HAP-1 (cell line): ENCODE results near the gene GAREM2.
A peak's percentile ranks its signal among the peaks of the same experiment; 100 is the strongest.
"Not testable (repeated sequence)": the region's sequence is repeated elsewhere in the genome, so short reads cannot be mapped to it uniquely, and the experiment has no call there.

Source experiments
- DNase-seq, 2 experiments: peaks; one replicate each; pipeline ENCODE4 v3.0.0-alpha.2; 2016 to 2020; ENCODE audit warnings: low spot score in 2 of 2
- H3K27me3 ChIP-seq: fragments of 250-450 bp; sonication (Bioruptor Pico); 2 replicates; pipeline ENCODE4 v1.5.1; 2020; ENCODE audit warnings: low read depth, mild to moderate bottlenecking, moderate library complexity
- H3K36me3 ChIP-seq: fragments of 250-450 bp; sonication (Bioruptor Pico); replicated peaks from 2 replicates; pipeline ENCODE4 v1.5.1; 2020; ENCODE audit warnings: mild to moderate bottlenecking
- H3K4me1 ChIP-seq: fragments of 250-450 bp; sonication (Bioruptor Pico); 2 replicates; pipeline ENCODE4 v1.5.1; 2020; ENCODE audit warnings: mild to moderate bottlenecking
- H3K4me3 ChIP-seq: fragments of 250-450 bp; sonication (Bioruptor Pico); 2 replicates; pipeline ENCODE4 v1.5.1; 2020; ENCODE audit warnings: mild to moderate bottlenecking, moderate library complexity
- H3K9me3 ChIP-seq: fragments of 250-450 bp; sonication (Bioruptor Pico); 2 replicates; pipeline ENCODE4 v1.5.1; 2020; ENCODE audit warnings: mild to moderate bottlenecking, moderate library complexity
- in situ Hi-C: fragments of 300-500 bp; cut with MboI; formaldehyde crosslinking; loops from 3 replicates; pipeline ENCODE4 v1.14.3; 2020; ENCODE audit warnings: low sequenced_read_pairs, inconsistent platforms, mixed read lengths

The GAREM2 gene

DNA sequence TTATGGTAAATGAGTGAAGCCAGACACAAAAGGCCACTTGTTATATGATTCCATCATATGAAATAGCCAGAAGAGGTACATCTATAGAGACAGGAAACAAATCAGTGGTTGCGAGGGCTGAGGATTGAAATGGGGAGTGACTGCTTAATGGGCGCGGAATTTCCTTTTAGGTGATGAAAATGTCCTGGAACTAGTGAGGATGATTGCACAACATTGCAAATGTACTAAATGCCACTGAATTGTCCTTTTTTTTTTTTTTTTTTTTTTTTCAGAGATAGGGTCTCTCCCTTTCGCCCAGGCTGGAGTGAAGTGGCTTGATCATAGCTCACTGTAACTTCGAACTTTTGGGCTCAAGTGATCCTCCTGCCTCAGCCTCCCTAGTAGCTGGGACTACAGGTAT is 15.3 kb upstream of the GAREM2 start:
- Histone ChIP-seq H3K4me3 (no peak overlapping the region), H3K36me3 (no peaks in the 10 kb centered on the region), H3K27me3 (no peaks in the 10 kb centered on the region), H3K9me3 (peaks cover 4% of the 10 kb centered on the region), H3K4me1 (no peaks in the 10 kb centered on the region)
- in situ Hi-C loops: no loop called here
- DNase-seq: no peak

GRCh38 chr2:26161926-26162325 is 11.0 kb upstream of the GAREM2 start:
- in situ Hi-C loops: no loop called here
- no peak overlapping the region for H3K4me3 ChIP-seq
- H3K4me1 ChIP-seq: no peaks in the 10 kb centered on the region
- no peak for DNase-seq
- H3K27me3 ChIP-seq: no peaks in the 10 kb centered on the region
- H3K36me3 ChIP-seq: no peaks in the 10 kb centered on the region
- H3K9me3 ChIP-seq: no peaks in the 10 kb centered on the region

DNA sequence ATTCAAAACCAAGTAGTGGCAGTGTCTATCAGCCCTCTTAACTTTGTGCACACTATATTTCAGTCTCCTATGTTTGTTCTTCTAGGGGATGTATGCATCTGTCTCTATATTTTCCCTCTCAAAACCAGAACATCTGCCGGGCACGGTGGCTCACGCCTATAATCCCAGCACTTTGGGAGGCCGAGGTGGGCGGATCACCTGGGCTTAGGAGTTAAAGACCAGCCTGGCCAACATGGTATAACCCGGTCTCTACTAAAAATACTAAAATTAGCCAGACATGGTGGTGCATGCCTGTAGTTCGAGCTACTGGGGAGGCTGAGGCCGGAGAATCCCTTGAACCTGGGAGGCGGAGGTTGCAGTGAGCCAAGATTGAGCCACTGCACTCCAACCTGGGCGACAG is 9.9 kb upstream of the GAREM2 start:
- in situ Hi-C loops: no loop called here
- Histone ChIP-seq H3K27me3 (no peaks in the 10 kb centered on the region), H3K36me3 (no peaks in the 10 kb centered on the region), H3K9me3 (no peaks in the 10 kb centered on the region), H3K4me3 (no peak overlapping the region), H3K4me1 (no peaks in the 10 kb centered on the region)
- DNase-seq: no peak

DNA sequence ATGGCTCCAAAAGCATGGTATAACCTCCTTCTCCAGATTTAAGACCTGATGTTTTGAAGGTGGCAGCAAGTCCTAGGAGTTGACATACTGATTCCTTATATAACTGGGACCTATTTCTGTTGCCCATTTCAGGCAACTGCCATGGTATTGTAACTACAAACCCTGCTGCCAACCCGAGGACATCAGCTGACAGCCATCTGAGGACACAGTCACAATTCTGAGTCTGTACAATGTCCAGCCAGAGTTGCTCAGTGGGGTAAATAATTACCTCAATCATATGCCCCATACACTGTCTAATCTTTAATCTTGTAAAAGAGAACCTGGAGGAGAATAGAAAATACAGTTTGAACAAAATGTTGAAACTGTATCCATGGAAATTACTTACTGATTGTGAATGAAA is 8.7 kb upstream of the GAREM2 start:
- no peaks in the 10 kb centered on the region for H3K4me1 ChIP-seq
- H3K27me3 ChIP-seq: no peaks in the 10 kb centered on the region
- no peak overlapping the region for H3K4me3 ChIP-seq
- in situ Hi-C loops: no loop called here
- H3K9me3 ChIP-seq: no peaks in the 10 kb centered on the region
- no peak for DNase-seq
- H3K36me3 ChIP-seq: no peaks in the 10 kb centered on the region

DNA sequence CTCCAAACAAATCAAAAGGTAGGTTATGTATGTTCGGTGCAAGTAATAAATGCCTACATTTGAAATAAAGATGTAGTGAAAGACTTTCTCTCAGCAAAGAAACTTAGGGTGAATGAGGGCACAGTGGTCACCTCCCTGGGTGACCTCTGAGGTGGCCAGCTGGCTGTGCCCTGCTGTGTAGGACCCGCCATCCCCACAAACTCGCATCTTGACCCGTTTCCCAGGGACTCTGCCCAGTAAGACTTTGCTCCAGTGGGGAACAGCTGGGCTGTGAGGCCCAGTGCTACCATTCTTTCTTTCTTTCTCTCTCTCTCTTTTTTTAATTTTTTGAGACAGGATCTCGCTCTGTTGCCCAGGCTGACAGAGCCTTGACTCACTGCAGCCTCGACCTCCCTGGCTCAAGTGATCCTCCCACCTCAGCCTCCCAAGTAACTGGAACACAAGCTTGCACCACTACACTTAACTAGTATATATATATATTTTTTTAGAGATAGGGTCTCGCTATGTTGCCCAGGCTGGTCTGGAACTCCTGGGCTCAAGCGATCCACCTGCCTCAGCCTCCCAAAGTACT is 8.2 kb upstream of the GAREM2 start:
- in situ Hi-C loops: no loop called here
- Histone ChIP-seq H3K36me3 (no peaks in the 10 kb centered on the region), H3K4me3 (no peak overlapping the region), H3K27me3 (no peaks in the 10 kb centered on the region), H3K9me3 (no peaks in the 10 kb centered on the region), H3K4me1 (no peaks in the 10 kb centered on the region)
- no peak for DNase-seq

DNA sequence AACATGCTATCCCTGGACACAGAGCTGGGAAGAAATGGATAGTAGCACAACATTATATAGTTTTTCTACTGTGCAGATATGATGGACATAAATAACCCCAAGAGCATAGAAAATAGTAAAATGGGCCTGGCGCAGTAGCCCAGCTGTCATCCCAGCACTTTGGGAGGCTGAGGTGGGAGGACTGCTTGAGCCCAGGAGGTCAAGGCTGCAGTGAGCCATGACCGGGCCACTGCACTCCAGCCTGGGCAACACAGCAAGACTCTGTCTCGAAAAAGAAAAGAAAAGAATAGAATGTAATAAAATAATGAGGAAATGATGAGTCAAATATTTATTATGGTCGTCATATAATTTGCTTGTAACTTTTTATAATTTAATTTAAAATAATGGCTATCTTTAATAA is 7.5 kb upstream of the GAREM2 start:
- H3K36me3 ChIP-seq: no peaks in the 10 kb centered on the region
- DNase-seq: no peak
- in situ Hi-C loops: no loop called here

DNA sequence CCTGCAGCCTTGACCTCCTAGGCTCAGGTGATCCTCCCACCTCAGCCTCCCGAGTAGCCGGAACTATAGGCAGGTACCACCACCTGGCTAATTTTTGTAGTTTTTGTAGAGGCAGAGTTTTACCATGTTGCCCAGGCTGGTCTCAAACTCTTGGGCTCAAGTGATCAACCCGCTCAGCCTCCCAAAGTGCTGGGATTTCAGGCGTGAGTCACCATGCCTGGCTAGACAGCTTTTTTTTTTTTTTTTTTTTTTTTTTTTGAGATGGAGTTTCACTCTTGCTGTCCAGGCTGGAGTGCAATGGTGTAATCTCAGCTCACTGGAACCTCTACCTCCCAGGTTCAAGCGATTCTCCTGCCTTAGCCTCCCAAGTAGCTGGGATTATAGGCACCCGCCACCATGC is 6.3 kb upstream of the GAREM2 start:
- H3K9me3 ChIP-seq, H3K36me3 ChIP-seq, H3K4me3 ChIP-seq, H3K4me1 ChIP-seq, H3K27me3 ChIP-seq, in situ Hi-C loops, DNase-seq: not testable (repeated sequence)

More for the DNA sequence above, 7.5 kb upstream of the GAREM2 start:
- H3K4me3 ChIP-seq: no peak overlapping the region
- no peaks in the 10 kb centered on the region for H3K9me3 ChIP-seq
- H3K4me1 ChIP-seq: no peaks in the 10 kb centered on the region
- H3K27me3 ChIP-seq: no peaks in the 10 kb centered on the region

- in situ Hi-C loops: no loop called here
- H3K9me3 ChIP-seq: no peaks in the 10 kb centered on the region
- no peaks in the 10 kb centered on the region for H3K27me3 ChIP-seq
Measured at GRCh38 chr2:26168785-26169184, 4.1 kb upstream of the GAREM2 start.

GRCh38 chr2:26169226-26169625 is 3.7 kb upstream of the GAREM2 start:
- no peaks in the 10 kb centered on the region for H3K9me3 ChIP-seq
- no peak overlapping the region for H3K4me3 ChIP-seq
- no peaks in the 10 kb centered on the region; the same call in 1 of the 2 replicates for H3K4me1 ChIP-seq
- in situ Hi-C loops: no loop called here
- DNase-seq: no peak
- H3K27me3 ChIP-seq: no peaks in the 10 kb centered on the region
- H3K36me3 ChIP-seq: no peaks in the 10 kb centered on the region

More at GRCh38 chr2:26168785-26169184, 4.1 kb upstream of the GAREM2 start:
- H3K4me3 ChIP-seq: no peak overlapping the region
- no peaks in the 10 kb centered on the region for H3K4me1 ChIP-seq
- no peaks in the 10 kb centered on the region for H3K36me3 ChIP-seq
- DNase-seq: no peak

GRCh38 chr2:26169681-26170414 is 3.0 kb upstream of the GAREM2 start:
- Histone ChIP-seq H3K9me3 (no peaks in the 10 kb centered on the region), H3K4me1 (no peaks in the 10 kb centered on the region; the same call in 1 of the 2 replicates), H3K4me3 (no peak overlapping the region), H3K36me3 (no peaks in the 10 kb centered on the region), H3K27me3 (no peaks in the 10 kb centered on the region)
- DNase-seq: no peak
- in situ Hi-C loops: no loop called here

GRCh38 chr2:26170795-26171194 is 2.1 kb upstream of the GAREM2 start:
- no peak for DNase-seq
- in situ Hi-C loops: no loop called here
- Histone ChIP-seq H3K36me3 (no peaks in the 10 kb centered on the region), H3K9me3 (no peaks in the 10 kb centered on the region), H3K4me1 (no peaks in the 10 kb centered on the region; the same call in 1 of the 2 replicates), H3K27me3 (no peaks in the 10 kb centered on the region), H3K4me3 (no peak overlapping the region)

GRCh38 chr2:26172189-26172870 is 558 bp upstream of the GAREM2 start:
- in situ Hi-C loops: no loop called here
- DNase-seq: peak; percentile 40 to 70
- Histone ChIP-seq H3K4me3 (peak overlapping the region; percentile 29), H3K27me3 (no peaks in the 10 kb centered on the region), H3K4me1 (no peaks in the 10 kb centered on the region; the same call in 1 of the 2 replicates), H3K36me3 (no peaks in the 10 kb centered on the region; the same call in 1 of the 2 replicates), H3K9me3 (no peaks in the 10 kb centered on the region)

- DNase-seq: peak in 1 of 2 experiments; percentile 22
- H3K36me3 ChIP-seq: peaks cover 8% of the 10 kb centered on the region
- no peaks in the 10 kb centered on the region for H3K27me3 ChIP-seq
- peak overlapping the region; percentile 60 for H3K4me3 ChIP-seq
- H3K9me3 ChIP-seq: no peaks in the 10 kb centered on the region
- no peaks in the 10 kb centered on the region; the same call in 1 of the 2 replicates for H3K4me1 ChIP-seq
- in situ Hi-C loops: no loop called here
Measured at GRCh38 chr2:26173776-26174482, 1.0 kb downstream of the GAREM2 start.
